Trophoblast cell (in vitro differentiated cells and primary cell): ENCODE results near the gene IGFBP6.

Experiments used
- DNase-seq, 2 donors: peaks; one replicate each; pipeline ENCODE4 v3.0.0-alpha.2; 2016
- H2AFZ ChIP-seq: 2 replicates; pipeline ENCODE4 v1.6.1; 2013; ENCODE audit warnings: low read length, moderate library complexity, mild to moderate bottlenecking; ENCODE audit not compliant: insufficient read depth, poor library complexity
- H2AK5ac ChIP-seq: 2 replicates; pipeline ENCODE4 v1.6.1; 2013; ENCODE audit warnings: mild to moderate bottlenecking, low read length
- H2BK120ac ChIP-seq: 2 replicates; pipeline ENCODE4 v1.6.1; 2013; ENCODE audit warnings: low read length, mild to moderate bottlenecking, moderate library complexity; ENCODE audit not compliant: insufficient read depth, poor library complexity
- H2BK12ac ChIP-seq: 2 replicates; pipeline ENCODE4 v1.6.1; 2013; ENCODE audit warnings: mild to moderate bottlenecking, low read length, moderate library complexity
- H2BK5ac ChIP-seq: 2 replicates; pipeline ENCODE4 v1.6.1; 2013; ENCODE audit warnings: low read length, low read depth, moderate library complexity, mild to moderate bottlenecking; ENCODE audit not compliant: poor library complexity
- H3K14ac ChIP-seq: 2 replicates; pipeline ENCODE4 v1.6.1; 2013; ENCODE audit warnings: mild to moderate bottlenecking, low read length
- H3K18ac ChIP-seq: 2 replicates; pipeline ENCODE4 v1.6.1; 2013; ENCODE audit warnings: mild to moderate bottlenecking, low read length
- H3K23ac ChIP-seq: 2 replicates; pipeline ENCODE4 v1.6.1; 2013; ENCODE audit warnings: low read length
- H3K27ac ChIP-seq: 2 replicates; pipeline ENCODE4 v1.5.1; 2013; ENCODE audit warnings: low read depth, mild to moderate bottlenecking, inconsistent platforms, low read length, moderate library complexity
- H3K27me3 ChIP-seq: 2 replicates; pipeline ENCODE4 v1.6.1; 2013; ENCODE audit warnings: inconsistent platforms, mild to moderate bottlenecking, low read length, moderate library complexity; ENCODE audit not compliant: insufficient read depth
- H3K36me3 ChIP-seq, 2 experiments: 1 replicate in 1 of 2; 2 replicates in 1 of 2; pipeline ENCODE4 v1.6.1; 2013; ENCODE audit warnings: low read length in 2 of 2, mild to moderate bottlenecking in 2 of 2, moderate library complexity in 1 of 2; ENCODE audit not compliant: insufficient read depth in 2 of 2, control insufficient read depth in 1 of 2
- H3K4ac ChIP-seq: 2 replicates; pipeline ENCODE4 v1.6.1; 2013; ENCODE audit warnings: low read depth, mild to moderate bottlenecking, low read length, moderate library complexity
- H3K4me1 ChIP-seq, 2 experiments: 1 replicate in 1 of 2; 2 replicates in 1 of 2; pipeline ENCODE4 v1.6.1; 2013; ENCODE audit warnings: low read length in 2 of 2, mild to moderate bottlenecking in 2 of 2, moderate library complexity in 1 of 2; ENCODE audit not compliant: insufficient read depth in 2 of 2, control insufficient read depth in 1 of 2
- H3K4me2 ChIP-seq: 2 replicates; pipeline ENCODE4 v1.6.1; 2013; ENCODE audit warnings: inconsistent platforms, mild to moderate bottlenecking, low read length, moderate library complexity
- H3K4me3 ChIP-seq: 2 replicates; pipeline ENCODE4 v1.5.1; 2013; ENCODE audit warnings: mild to moderate bottlenecking, low read depth, low read length, inconsistent platforms
- H3K79me1 ChIP-seq: one replicate; pipeline ENCODE4 v1.6.1; 2013; ENCODE audit warnings: low read length
- H3K79me2 ChIP-seq: 2 replicates; pipeline ENCODE4 v1.6.1; 2013; ENCODE audit warnings: low read length, mild to moderate bottlenecking; ENCODE audit not compliant: control insufficient read depth, insufficient read depth, poor library complexity
- H3K9ac ChIP-seq: 2 replicates; pipeline ENCODE4 v1.6.1; 2013; ENCODE audit warnings: mild to moderate bottlenecking, low read length
- H3K9me3 ChIP-seq: 2 replicates; pipeline ENCODE4 v1.6.1; 2013; ENCODE audit warnings: low read depth, mild to moderate bottlenecking, control low read depth, inconsistent platforms, low read length; ENCODE audit not compliant: insufficient read depth
- H4K12ac ChIP-seq: 2 replicates; pipeline ENCODE4 v1.6.1; 2013; ENCODE audit warnings: low read depth, mild to moderate bottlenecking, low read length, moderate library complexity
- H4K8ac ChIP-seq: 2 replicates; pipeline ENCODE4 v1.6.1; 2013; ENCODE audit warnings: low read depth, mild to moderate bottlenecking, low read length, moderate library complexity
- H4K91ac ChIP-seq: one replicate; pipeline ENCODE4 v1.6.1; 2013; ENCODE audit warnings: low read depth, mild to moderate bottlenecking, low read length, moderate library complexity
- WGBS: extraction: QIAGEN DNeasy Blood & Tissue Kit; methylation state at CpG from one replicate; pipeline ENCODE4 v1.1.7; 2013; ENCODE audit warnings: missing lambda C conversion rate; ENCODE audit not compliant: insufficient read length, insufficient coverage; ENCODE audit errors: extremely low coverage; 5-methylcytosine and 5-hydroxymethylcytosine counted together

IGFBP6 gene

GRCh38 chr12:53067993-53068770 lies 29.3 kb upstream of the IGFBP6 start:
- DNase-seq = no peak

GRCh38 chr12:53068811-53069585 lies 28.5 kb upstream of the IGFBP6 start:
- H3K4me3 ChIP-seq = no peak overlapping the region
- no peak overlapping the region for H3K14ac ChIP-seq
- H3K18ac ChIP-seq = no peak overlapping the region
- H3K9me3 ChIP-seq = peaks cover 3% of the 10 kb centered on the region
- peaks cover 13 to 18% of the 10 kb centered on the region in 2 experiments for H3K36me3 ChIP-seq
- DNase-seq = no peak
- H3K27ac ChIP-seq = no peak overlapping the region
- H2BK120ac ChIP-seq = no peak overlapping the region
- H4K91ac ChIP-seq = no peak overlapping the region
- no peak overlapping the region for H3K23ac ChIP-seq
- no peaks in the 10 kb centered on the region for H3K79me1 ChIP-seq
- no peak overlapping the region for H3K9ac ChIP-seq
- no peak overlapping the region for H2AK5ac ChIP-seq
- no peak overlapping the region for H2AFZ ChIP-seq
- H3K27me3 ChIP-seq = no peaks in the 10 kb centered on the region
- H3K4me2 ChIP-seq = no peak overlapping the region
- H3K79me2 ChIP-seq = no peaks in the 10 kb centered on the region
- WGBS = no CpG with 5 or more reads among the region's 15 CpGs
- no peak overlapping the region for H3K4ac ChIP-seq
- no peak overlapping the region for H4K12ac ChIP-seq
- no peak overlapping the region for H2BK12ac ChIP-seq
- H2BK5ac ChIP-seq = no peak overlapping the region
- no peak overlapping the region for H4K8ac ChIP-seq
- no peaks in the 10 kb centered on the region for H3K4me1 ChIP-seq

More at GRCh38 chr12:53067993-53068770, 29.3 kb upstream of the IGFBP6 start:
- Histone ChIP-seq H3K9me3 (peaks cover 4% of the 10 kb centered on the region), H4K8ac (no peak overlapping the region), H3K18ac (no peak overlapping the region), H2BK120ac (no peak overlapping the region), H2BK12ac (no peak overlapping the region), H2AFZ (no peak overlapping the region), H3K36me3 (peaks cover 14 to 20% of the 10 kb centered on the region in 2 experiments), H3K23ac (no peak overlapping the region), H3K79me1 (no peaks in the 10 kb centered on the region), H3K4me1 (no peaks in the 10 kb centered on the region), H2BK5ac (no peak overlapping the region), H4K12ac (no peak overlapping the region), H2AK5ac (no peak overlapping the region), H3K27me3 (no peaks in the 10 kb centered on the region), H3K4me3 (no peak overlapping the region), H3K27ac (no peak overlapping the region), H3K79me2 (no peaks in the 10 kb centered on the region), H3K4ac (no peak overlapping the region), H3K4me2 (no peak overlapping the region), H4K91ac (no peak overlapping the region), H3K9ac (no peak overlapping the region), H3K14ac (no peak overlapping the region)
- WGBS = no CpG with 5 or more reads among the region's 13 CpGs

GRCh38 chr12:53069621-53070410 lies 27.7 kb upstream of the IGFBP6 start:
- Histone ChIP-seq H3K36me3 (peaks cover 15 to 21% of the 10 kb centered on the region in 2 experiments), H4K8ac (no peak overlapping the region), H3K14ac (no peak overlapping the region), H3K27me3 (no peaks in the 10 kb centered on the region), H3K4ac (no peak overlapping the region), H3K27ac (no peak overlapping the region), H3K79me1 (no peaks in the 10 kb centered on the region), H3K9me3 (peaks cover 2% of the 10 kb centered on the region), H3K23ac (no peak overlapping the region), H2BK120ac (no peak overlapping the region), H3K18ac (no peak overlapping the region), H2BK12ac (no peak overlapping the region), H2AK5ac (no peak overlapping the region), H2AFZ (no peak overlapping the region), H2BK5ac (no peak overlapping the region), H3K9ac (no peak overlapping the region), H4K91ac (no peak overlapping the region), H3K4me3 (no peak overlapping the region), H3K79me2 (no peaks in the 10 kb centered on the region), H4K12ac (no peak overlapping the region), H3K4me1 (no peaks in the 10 kb centered on the region), H3K4me2 (no peak overlapping the region)
- no peak for DNase-seq
- WGBS = no CpG with 5 or more reads among the region's 12 CpGs

GRCh38 chr12:53070877-53071492 lies 26.5 kb upstream of the IGFBP6 start:
- H3K79me1 ChIP-seq = no peaks in the 10 kb centered on the region
- no peak overlapping the region for H3K27ac ChIP-seq
- H3K4ac ChIP-seq = no peak overlapping the region
- H3K9ac ChIP-seq = no peak overlapping the region
- H3K27me3 ChIP-seq = no peaks in the 10 kb centered on the region
- H3K4me2 ChIP-seq = no peak overlapping the region
- DNase-seq = no peak
- peaks cover 12 to 16% of the 10 kb centered on the region in 2 experiments for H3K36me3 ChIP-seq
- no peak overlapping the region for H4K12ac ChIP-seq
- H3K18ac ChIP-seq = no peak overlapping the region
- no peak overlapping the region for H2BK5ac ChIP-seq
- H3K23ac ChIP-seq = no peak overlapping the region
- H4K91ac ChIP-seq = no peak overlapping the region
- peaks cover 2% of the 10 kb centered on the region for H3K9me3 ChIP-seq
- H2BK12ac ChIP-seq = no peak overlapping the region
- H4K8ac ChIP-seq = no peak overlapping the region
- no peak overlapping the region for H3K4me3 ChIP-seq
- no peaks in the 10 kb centered on the region for H3K4me1 ChIP-seq
- WGBS = no CpG with 5 or more reads among the region's 7 CpGs
- H3K14ac ChIP-seq = no peak overlapping the region
- H2BK120ac ChIP-seq = no peak overlapping the region
- no peak overlapping the region for H2AFZ ChIP-seq
- H3K79me2 ChIP-seq = no peaks in the 10 kb centered on the region
- H2AK5ac ChIP-seq = no peak overlapping the region
